HepG2 (cell line): Measurements from ENCODE around the gene MTRFR. TPM values are rescaled to one million over a fixed set of nuclear protein-coding genes. Genes with fewer than 3 reads are reported as not detected.

Source experiments
- ATAC-seq: fragments of 200-7000 bp; cut with Tn5 transposase; 3 replicates; pipeline ENCODE4 v1.9.1; 2020; ENCODE audit warnings: mild to moderate bottlenecking, moderate library complexity
- BruUV-seq: library from RNA; stranded (reverse); fragments of 400-500 nt; replicated peaks from 2 replicates; lab custom pipeline; 2021; lab: Mats Ljungman, UMichigan
- CTCF ChIA-PET: fragments of 300-600 bp; formaldehyde crosslinking; extraction: SDS; loops from one replicate; lab custom pipeline; 2021; ENCODE audit warnings: low total read pairs, inconsistent platforms, low intra/inter-chr PET ratio; lab: Yijun Ruan, JAX
- POLR2A ChIA-PET: fragments of 350-600 bp; sonication (Branson Sonifier 250); formaldehyde crosslinking; loops from one replicate; lab custom pipeline; 2020; ENCODE audit warnings: antibody characterized with exemption, inconsistent platforms; lab: Yijun Ruan, JAX
- DNase-seq: peaks from one replicate; pipeline ENCODE4 v3.0.0-alpha.2; 2015; ENCODE audit warnings: low spot score
- FAIRE-seq: peaks from 3 replicates; lab custom pipeline; 2011; peaks lifted over from hg19 to GRCh38; lab: Jason Lieb, UNC
- H2AFZ ChIP-seq: one replicate; pipeline ENCODE4 v1.6.1; 2011; ENCODE audit warnings: low read length, inconsistent platforms
- H3K27ac ChIP-seq: fragments of 300-600 bp; 3 replicates; pipeline ENCODE4 v1.8.0; 2011; ENCODE audit warnings: mixed run types, mild to moderate bottlenecking, mixed read lengths, low read length, inconsistent platforms; ENCODE audit not compliant: insufficient read depth; ENCODE audit errors: extremely low read length
- H3K27me3 ChIP-seq, 2 experiments: fragments of 200-600 bp in 1 of 2; 2 replicates in 1 of 2; 3 replicates in 1 of 2; pipeline versions ENCODE4 v1.6.0 to v1.8.0; 2011; ENCODE audit warnings: low read length in 2 of 2, mild to moderate bottlenecking in 2 of 2, moderate library complexity in 2 of 2, inconsistent platforms in 1 of 2; ENCODE audit not compliant: insufficient read depth in 2 of 2, control insufficient read depth in 1 of 2
- H3K36me3 ChIP-seq, 2 experiments: fragments of 200-600 bp in 1 of 2; replicated peaks in 1 of 2; 2 replicates in 1 of 2; 3 replicates in 1 of 2; pipeline versions ENCODE4 v1.5.1 to v1.8.0; 2011; ENCODE audit warnings: low read length in 2 of 2, inconsistent platforms in 1 of 2; ENCODE audit not compliant: insufficient read depth in 2 of 2, control insufficient read depth in 1 of 2
- H3K4me1 ChIP-seq: 2 replicates; pipeline ENCODE4 v1.5.1; 2012; ENCODE audit warnings: low read length, inconsistent platforms; ENCODE audit not compliant: insufficient read depth
- H3K4me2 ChIP-seq: 2 replicates; pipeline ENCODE4 v1.6.0; 2011; ENCODE audit warnings: low read depth, low read length, inconsistent platforms
- H3K4me3 ChIP-seq, 3 experiments: fragments of 200-600 bp in 1 of 3; sonication (generic), shearing (Covaris generic) in 1 of 3; replicated peaks in 1 of 3; 2 replicates each; pipeline ENCODE4 v1.5.1; 2011 to 2016; ENCODE audit warnings: low read length in 3 of 3, inconsistent platforms in 2 of 3, low read depth in 2 of 3, mild to moderate bottlenecking in 2 of 3, control low read depth in 1 of 3, mixed read lengths in 1 of 3; ENCODE audit not compliant: insufficient read depth in 1 of 3
- H3K79me2 ChIP-seq: one replicate; pipeline ENCODE4 v1.6.1; 2011; ENCODE audit warnings: low read length, inconsistent platforms; ENCODE audit not compliant: insufficient read depth
- H3K9ac ChIP-seq: 2 replicates; pipeline ENCODE4 v1.6.0; 2011; ENCODE audit warnings: mild to moderate bottlenecking, low read depth, low read length, inconsistent platforms; ENCODE audit not compliant: insufficient read depth
- H3K9me3 ChIP-seq: 2 replicates; pipeline ENCODE4 v1.5.1; 2012; ENCODE audit warnings: mild to moderate bottlenecking, low read length
- H4K20me1 ChIP-seq: 2 replicates; pipeline ENCODE4 v1.6.0; 2011; ENCODE audit warnings: inconsistent platforms, mild to moderate bottlenecking, low read length, moderate library complexity; ENCODE audit not compliant: insufficient read depth
- ATF7 ChIP-seq, 2 experiments: fragments of 450-650 bp in 1 of 2; sonication (generic) in 1 of 2; formaldehyde crosslinking in 1 of 2; IDR thresholded peaks; 2 replicates each; pipeline versions ENCODE4 v1.4.0 to v1.6.1; 2016 to 2020; ENCODE audit warnings: antibody characterized with exemption in 1 of 2, mild to moderate bottlenecking in 1 of 2, missing genetic modification reagents in 1 of 2
- CBX2 ChIP-seq, 2 experiments: fragments of 200-600 bp in 1 of 2; sonication (generic); formaldehyde crosslinking in 1 of 2; IDR thresholded peaks; 2 replicates each; pipeline versions ENCODE4 v1.7.0 to v1.8.1; 2018 to 2022; ENCODE audit warnings: low read depth in 2 of 2, low read length in 1 of 2, mild to moderate bottlenecking in 1 of 2, missing genetic modification reagents in 1 of 2
- CEBPG ChIP-seq: IDR thresholded peaks from 2 replicates; pipeline ENCODE4 v1.6.1; 2016
- THAP8 ChIP-seq: sonication (generic); formaldehyde crosslinking; IDR thresholded peaks from 2 replicates; pipeline ENCODE4 v1.5.1; 2020; ENCODE audit warnings: missing genetic modification reagents, mild to moderate bottlenecking, borderline replicate concordance
- ZBTB4 ChIP-seq: sonication (generic); formaldehyde crosslinking; IDR thresholded peaks from 2 replicates; pipeline ENCODE4 v1.4.0; 2020; ENCODE audit warnings: missing genetic modification reagents, mild to moderate bottlenecking, borderline replicate concordance
- ZFP90 ChIP-seq: sonication (generic); formaldehyde crosslinking; IDR thresholded peaks from 2 replicates; pipeline ENCODE4 v1.8.0; 2022; ENCODE audit warnings: missing genetic modification reagents, mild to moderate bottlenecking, inconsistent platforms, borderline replicate concordance
- WGBS: methylation state at CpG from one replicate; pipeline ENCODE4 v1.1.6; 2017; ENCODE audit warnings: low lambda C conversion rate; 5-methylcytosine and 5-hydroxymethylcytosine counted together
- in situ Hi-C: cut with HindIII; loops from 2 replicates; pipeline ENCODE4 v1.10.0; 2017; ENCODE audit warnings: low pct_unique_long_range_greater_than_20kb; ENCODE audit not compliant: extremely low pct_ligation_motif_present
- intact Hi-C: fragments of 100-400 bp; cut with micrococcal nuclease; formaldehyde crosslinking; loops from one replicate; pipeline ENCODE4 v1.10.0; 2022; ENCODE audit not compliant: unreplicated experiment
- polyA plus RNA-seq, 8 experiments: library from polyadenylated mRNA; depleted of rRNA in 3 of 8; stranded (reverse) in 7 of 8; unstranded in 1 of 8; fragments of >200 nt; fragmentation: Illumina TruSeq in 4 of 8; extraction: Trizol in 4 of 8; gene quantifications; 2 replicates each; pipeline versions ENCODE4 v1.2.1 to v1.2.3, GENCODE V29; 2011 to 2016; ENCODE audit warnings: low read depth in 4 of 8, missing spikeins in 1 of 8, mixed read lengths in 1 of 8; ENCODE audit not compliant: insufficient read depth in 1 of 8
- total RNA-seq, 5 experiments: library from RNA; depleted of rRNA; stranded (reverse); fragments of >200 nt; fragmentation: Illumina TruSeq; extraction: Trizol; gene quantifications; 2 replicates each; pipeline ENCODE4 v1.2.3, GENCODE V29; 2016; ENCODE audit warnings: low read depth in 1 of 5
- TF ChIP-seq, protein P1 (sequence below): sonication (generic); formaldehyde crosslinking; IDR thresholded peaks from 2 replicates; pipeline ENCODE4 v1.9.0; 2021; ENCODE audit warnings: missing genetic modification reagents, borderline replicate concordance
- TF ChIP-seq, protein P2 (sequence below): sonication (generic); formaldehyde crosslinking; IDR thresholded peaks from 2 replicates; pipeline ENCODE4 v1.5.1; 2020; ENCODE audit warnings: missing genetic modification reagents, mild to moderate bottlenecking, borderline replicate concordance

Gene MTRFR
- total and polyA plus RNA-seq, 2 of the 13 experiments (the other 11 are each of a cell fraction or from before 2014, with no cell fraction given): 7.1 to 9.9 TPM

- H3K27ac ChIP-seq: no peak overlapping the region
- ChIA-PET POLR2A (no interaction called here), CTCF (no interaction called here)
- no peaks in the 10 kb centered on the region for H3K79me2 ChIP-seq
- intact Hi-C loops: no loop called here
- no peak overlapping the region for H3K9ac ChIP-seq
- peaks cover 23% of the 10 kb centered on the region for H3K4me1 ChIP-seq
- 85% methylated on average over 2 of the region's 2 CpGs for WGBS
- no TSS peak for BruUV-seq
- H4K20me1 ChIP-seq: no peaks in the 10 kb centered on the region
- no peaks in the 10 kb centered on the region for H3K36me3 ChIP-seq
- H3K4me2 ChIP-seq: no peak overlapping the region
- in situ Hi-C loops: no loop called here
- no peak for FAIRE-seq
- H2AFZ ChIP-seq: no peak overlapping the region
- DNase-seq: no peak
- H3K4me3 ChIP-seq: no peak overlapping the region
- TF ChIP-seq ZFP90: no peak
- TF ChIP-seq, protein P1, sequence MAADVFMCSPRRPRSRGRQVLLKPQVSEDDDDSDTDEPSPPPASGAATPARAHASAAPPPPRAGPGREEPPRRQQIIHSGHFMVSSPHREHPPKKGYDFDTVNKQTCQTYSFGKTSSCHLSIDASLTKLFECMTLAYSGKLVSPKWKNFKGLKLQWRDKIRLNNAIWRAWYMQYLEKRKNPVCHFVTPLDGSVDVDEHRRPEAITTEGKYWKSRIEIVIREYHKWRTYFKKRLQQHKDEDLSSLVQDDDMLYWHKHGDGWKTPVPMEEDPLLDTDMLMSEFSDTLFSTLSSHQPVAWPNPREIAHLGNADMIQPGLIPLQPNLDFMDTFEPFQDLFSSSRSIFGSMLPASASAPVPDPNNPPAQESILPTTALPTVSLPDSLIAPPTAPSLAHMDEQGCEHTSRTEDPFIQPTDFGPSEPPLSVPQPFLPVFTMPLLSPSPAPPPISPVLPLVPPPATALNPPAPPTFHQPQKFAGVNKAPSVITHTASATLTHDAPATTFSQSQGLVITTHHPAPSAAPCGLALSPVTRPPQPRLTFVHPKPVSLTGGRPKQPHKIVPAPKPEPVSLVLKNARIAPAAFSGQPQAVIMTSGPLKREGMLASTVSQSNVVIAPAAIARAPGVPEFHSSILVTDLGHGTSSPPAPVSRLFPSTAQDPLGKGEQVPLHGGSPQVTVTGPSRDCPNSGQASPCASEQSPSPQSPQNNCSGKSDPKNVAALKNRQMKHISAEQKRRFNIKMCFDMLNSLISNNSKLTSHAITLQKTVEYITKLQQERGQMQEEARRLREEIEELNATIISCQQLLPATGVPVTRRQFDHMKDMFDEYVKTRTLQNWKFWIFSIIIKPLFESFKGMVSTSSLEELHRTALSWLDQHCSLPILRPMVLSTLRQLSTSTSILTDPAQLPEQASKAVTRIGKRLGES: no peak
- TF ChIP-seq ATF7 (IDR thresholded peaks at IDR 0.05): no peak
- TF ChIP-seq ATF7 (CRISPR knock-in tag; IDR thresholded peaks at IDR 0.05): no peak
- no peak for ATAC-seq
- H3K27me3 ChIP-seq: no peaks in the 10 kb centered on the region
- H3K9me3 ChIP-seq: no peaks in the 10 kb centered on the region
Measured at GRCh38 chr12:123280971-123281370, 47.7 kb downstream of the MTRFR start.

- ChIA-PET POLR2A (interaction anchor here (1.2 to 2.8 kb wide), 3 partner anchors 11 to 102 kb away, joined by 3 to 8 read pairs (median 3); partner anchors contain the start of genes KMT5A and MPHOSPH9), CTCF (no interaction called here)
- no peak for ATAC-seq
- TF ChIP-seq ZBTB4 (CRISPR knock-in tag) (no peak), CEBPG (no peak), THAP8 (no peak), CBX2 (IDR thresholded peaks at IDR 0.05; ENCODE audit: low read depth, low read length) (no peak), CBX2 (CRISPR knock-in tag; IDR thresholded peaks at IDR 0.05; ENCODE audit: low read depth) (no peak)
- TF ChIP-seq, protein P2, sequence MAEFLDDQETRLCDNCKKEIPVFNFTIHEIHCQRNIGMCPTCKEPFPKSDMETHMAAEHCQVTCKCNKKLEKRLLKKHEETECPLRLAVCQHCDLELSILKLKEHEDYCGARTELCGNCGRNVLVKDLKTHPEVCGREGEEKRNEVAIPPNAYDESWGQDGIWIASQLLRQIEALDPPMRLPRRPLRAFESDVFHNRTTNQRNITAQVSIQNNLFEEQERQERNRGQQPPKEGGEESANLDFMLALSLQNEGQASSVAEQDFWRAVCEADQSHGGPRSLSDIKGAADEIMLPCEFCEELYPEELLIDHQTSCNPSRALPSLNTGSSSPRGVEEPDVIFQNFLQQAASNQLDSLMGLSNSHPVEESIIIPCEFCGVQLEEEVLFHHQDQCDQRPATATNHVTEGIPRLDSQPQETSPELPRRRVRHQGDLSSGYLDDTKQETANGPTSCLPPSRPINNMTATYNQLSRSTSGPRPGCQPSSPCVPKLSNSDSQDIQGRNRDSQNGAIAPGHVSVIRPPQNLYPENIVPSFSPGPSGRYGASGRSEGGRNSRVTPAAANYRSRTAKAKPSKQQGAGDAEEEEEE (CRISPR knock-in tag): no peak
Measured at GRCh38 chr12:123282111-123282510, 48.9 kb downstream of the MTRFR start.

More at GRCh38 chr12:123282111-123282510, 48.9 kb downstream of the MTRFR start:
- Histone ChIP-seq H3K36me3 (no peaks in the 10 kb centered on the region), H4K20me1 (no peaks in the 10 kb centered on the region), H3K4me3 (no peak overlapping the region), H3K27me3 (no peaks in the 10 kb centered on the region), H2AFZ (no peak overlapping the region), H3K79me2 (no peaks in the 10 kb centered on the region), H3K9me3 (no peaks in the 10 kb centered on the region), H3K4me2 (no peak overlapping the region), H3K9ac (no peak overlapping the region), H3K4me1 (peaks cover 23% of the 10 kb centered on the region), H3K27ac (no peak overlapping the region)
- 81% methylated on average over 10 of the region's 10 CpGs for WGBS
- intact Hi-C loops: no loop called here
- no peak for DNase-seq
- in situ Hi-C loops: no loop called here
- FAIRE-seq: no peak
- BruUV-seq: no TSS peak
